CD4-positive, alpha-beta T cell treated with Interleukin-17A for 1 hour (primary cell): Measurements from ENCODE around the gene AATK.
"Not testable (repeated sequence)": the region's sequence is repeated elsewhere in the genome, so short reads cannot be mapped to it uniquely, and the experiment has no call there.

Experiments
- DNase-seq: peaks from one replicate; pipeline ENCODE4 v3.0.0-alpha.2; 2020

AATK gene

DNA sequence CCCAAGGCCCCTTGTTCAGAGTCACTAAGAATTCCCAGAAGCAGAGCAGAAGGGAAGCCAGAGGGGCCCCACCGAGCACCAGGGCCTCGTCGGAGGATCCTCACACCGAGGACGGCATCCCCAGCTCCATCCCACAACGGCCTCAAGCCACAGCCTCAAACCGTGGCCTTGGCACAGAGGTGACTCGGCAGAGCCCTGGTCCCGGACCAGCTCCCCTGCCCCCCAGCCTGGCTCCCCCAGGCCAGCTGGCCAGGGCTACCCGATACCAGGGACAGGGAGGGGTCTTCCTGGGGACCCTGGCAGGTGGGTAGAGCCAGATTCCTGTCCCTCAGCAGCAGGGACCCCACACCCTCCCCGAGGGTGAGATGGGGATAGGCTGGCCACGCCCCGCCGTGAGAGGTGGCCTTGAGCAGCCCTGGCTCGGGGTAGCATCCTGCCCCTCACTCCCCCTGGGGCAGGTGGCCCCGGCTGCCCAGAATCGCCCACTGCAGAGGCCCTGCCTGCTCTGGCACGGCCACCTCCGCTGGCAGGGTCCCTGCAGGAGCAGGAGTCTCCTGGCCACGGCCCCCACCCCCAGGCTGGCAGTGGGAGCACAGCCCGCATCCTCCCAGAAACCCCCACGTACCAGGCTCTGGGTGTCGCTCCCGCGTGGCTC, 6.3 kb downstream of the AATK start:
- DNase-seq, result no peak

DNA sequence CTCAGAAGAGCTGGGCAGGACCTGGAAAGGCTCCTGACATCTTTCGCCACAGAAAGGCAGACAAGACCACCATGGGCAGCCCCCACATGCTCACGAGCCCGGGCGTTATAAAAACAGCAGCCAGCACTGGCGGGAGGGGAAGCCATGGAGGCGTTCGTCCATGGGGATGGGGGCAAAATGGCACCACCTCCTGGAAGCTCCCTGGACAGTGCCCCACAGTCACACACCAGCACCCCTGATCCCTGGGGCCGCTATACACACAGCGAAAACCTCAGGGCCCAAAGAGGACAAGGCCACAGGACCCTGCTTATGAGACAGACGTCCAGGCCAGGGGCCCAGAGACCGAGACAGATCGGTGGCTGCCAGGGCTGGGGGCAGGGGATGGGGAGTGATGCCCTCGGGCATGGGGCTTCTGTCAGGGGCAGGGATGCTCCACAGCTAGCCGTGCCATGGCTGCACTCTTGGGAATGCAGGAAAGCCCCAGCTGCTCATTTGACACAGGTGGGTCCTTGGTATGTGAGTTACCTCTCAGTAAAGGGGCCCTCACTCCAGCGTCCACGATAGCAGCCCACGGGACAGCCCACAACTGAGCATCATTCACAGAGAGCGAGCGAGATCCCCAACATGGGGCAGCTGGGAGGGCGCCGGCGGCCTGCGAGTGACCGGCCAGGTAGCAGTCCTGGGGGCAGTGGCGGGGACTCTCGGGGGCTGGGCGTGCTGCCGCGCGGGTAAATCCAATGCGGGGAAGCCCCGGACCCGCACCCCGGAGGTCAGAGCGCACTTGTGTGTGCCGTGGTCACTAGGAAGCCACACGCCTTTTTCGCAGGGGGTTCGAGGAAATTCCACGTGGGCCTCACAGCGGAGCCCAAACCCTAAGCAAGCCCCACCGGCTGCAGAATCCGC, 7.1 kb downstream of the AATK start:
- DNase-seq, result no peak

GRCh38 chr17:81157848-81158687, 8.0 kb downstream of the AATK start:
- no peak for DNase-seq

DNA sequence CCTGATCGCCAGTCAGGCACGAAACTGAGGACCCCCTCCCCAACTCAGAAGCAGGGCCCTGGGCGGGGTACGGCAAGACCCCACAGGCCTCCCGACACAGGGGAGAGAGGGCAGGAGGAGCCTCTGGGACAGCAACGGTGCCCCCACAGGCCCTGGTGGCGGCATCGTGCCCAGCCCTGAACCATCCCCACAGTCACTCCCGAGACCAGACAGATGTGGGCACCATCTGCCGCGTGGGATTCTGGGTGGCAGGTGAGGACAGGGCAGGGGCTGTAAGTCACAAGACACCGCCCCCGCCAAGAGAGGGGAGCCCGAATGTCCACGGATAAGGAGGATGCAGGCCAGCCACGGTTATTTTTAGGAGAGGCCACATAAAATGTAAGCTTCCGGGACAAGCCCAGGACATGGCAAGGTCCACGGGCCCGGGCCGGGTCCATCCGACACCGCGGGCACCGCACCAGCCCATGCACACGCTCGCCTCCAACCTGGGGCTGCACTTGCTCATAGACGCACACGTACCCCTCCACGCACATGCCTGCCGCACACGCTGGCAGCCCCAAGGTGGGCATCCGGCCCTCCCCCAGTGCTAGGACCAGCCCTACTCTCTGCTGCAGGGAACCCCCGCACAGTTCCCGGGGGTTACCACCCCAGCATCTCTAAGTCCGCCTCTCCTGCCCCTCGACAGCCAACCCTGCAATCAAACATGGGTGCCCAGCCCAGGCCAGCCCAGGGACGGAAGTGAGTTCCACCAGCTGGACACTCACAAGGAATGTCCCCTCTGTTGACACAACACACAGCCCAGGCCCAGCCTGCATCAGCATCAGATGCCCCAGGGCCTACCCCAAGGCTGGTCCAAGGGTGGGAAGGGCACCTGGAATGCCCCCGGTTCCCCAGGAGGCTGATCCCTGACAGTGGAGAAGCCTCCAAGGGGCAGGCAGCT, 8.9 kb downstream of the AATK start:
- DNase-seq, result no peak

GRCh38 chr17:81154961-81155360, 11.1 kb downstream of the AATK start:
- no peak for DNase-seq

DNA sequence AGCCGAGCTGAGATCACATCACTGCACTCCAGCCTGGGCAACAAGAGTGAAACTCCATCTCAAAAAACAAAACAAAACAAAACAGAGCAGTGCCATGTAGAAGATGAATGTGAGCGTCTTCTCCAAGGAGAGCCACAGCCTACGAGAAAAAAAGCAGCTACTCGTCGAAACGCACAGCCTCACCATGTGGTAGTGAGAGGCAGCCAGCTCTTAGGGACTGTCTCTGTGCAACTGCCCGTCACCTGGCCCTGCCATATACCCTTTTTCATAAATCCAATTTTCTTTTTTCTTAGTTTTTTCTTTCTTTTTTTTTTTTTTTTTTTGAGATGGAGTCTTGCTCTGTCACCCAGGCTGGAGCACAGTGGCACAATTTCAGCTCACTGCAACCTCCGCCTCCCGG, 12.0 kb downstream of the AATK start:
- not testable (repeated sequence) for DNase-seq

GRCh38 chr17:81153340-81153803, 12.6 kb downstream of the AATK start:
- DNase-seq, result peak; percentile 46

- DNase-seq, result no peak
Observed at GRCh38 chr17:81152288-81152828, 13.7 kb downstream of the AATK start.

DNA sequence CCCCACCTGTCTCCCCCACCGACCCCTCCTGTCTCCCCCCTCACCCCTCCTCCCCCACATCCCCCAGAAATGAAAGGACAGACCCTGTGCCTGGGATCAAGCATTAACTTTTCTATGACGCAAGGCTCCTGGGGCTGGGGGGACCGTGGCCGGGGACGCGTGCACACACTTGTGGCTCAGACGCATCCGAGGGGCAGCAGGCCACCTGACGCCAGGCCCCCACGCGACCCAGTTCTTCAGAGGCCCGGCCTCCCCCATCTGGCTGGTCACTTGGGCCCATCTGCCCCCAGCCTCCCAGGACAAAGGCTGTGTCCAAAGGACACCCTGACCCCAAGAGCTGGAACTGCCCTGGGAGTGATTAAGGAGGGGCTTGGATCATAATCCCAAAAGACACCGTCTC, 14.7 kb downstream of the AATK start:
- no peak for DNase-seq

DNA sequence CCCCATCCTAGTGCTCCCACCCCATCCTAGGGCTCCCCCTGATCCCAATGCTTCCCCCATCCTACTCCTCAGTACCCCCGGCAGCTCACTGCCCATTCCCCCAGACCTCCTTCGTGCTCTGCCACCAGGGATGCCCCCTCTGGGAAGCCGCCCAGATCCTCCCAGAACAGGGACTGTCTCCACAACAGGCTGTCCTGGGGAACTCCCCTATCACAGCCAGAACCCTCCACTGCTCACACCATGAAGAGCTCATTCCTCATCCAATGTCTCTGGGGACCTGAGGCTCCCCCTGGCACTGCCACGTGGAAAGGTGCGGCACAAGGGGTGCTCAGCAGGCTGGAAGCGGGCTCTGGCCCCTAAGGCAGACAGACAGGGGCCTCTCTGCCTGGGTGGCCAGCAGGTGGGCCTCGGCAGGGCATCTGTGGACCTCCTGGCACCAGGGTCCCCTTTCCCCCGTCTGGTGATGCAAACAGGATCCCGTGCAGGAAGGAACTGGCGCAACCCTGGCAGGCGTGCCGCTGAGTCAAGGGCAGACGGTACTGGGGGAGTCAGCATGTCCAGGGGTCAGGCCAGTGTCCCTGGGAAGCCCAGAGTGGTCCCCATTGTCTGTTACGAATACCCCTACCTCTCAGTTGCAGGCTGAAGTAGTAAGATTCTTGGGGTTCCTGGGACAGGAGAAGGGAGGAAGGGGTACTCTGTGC, 15.5 kb downstream of the AATK start:
- no peak for DNase-seq

DNA sequence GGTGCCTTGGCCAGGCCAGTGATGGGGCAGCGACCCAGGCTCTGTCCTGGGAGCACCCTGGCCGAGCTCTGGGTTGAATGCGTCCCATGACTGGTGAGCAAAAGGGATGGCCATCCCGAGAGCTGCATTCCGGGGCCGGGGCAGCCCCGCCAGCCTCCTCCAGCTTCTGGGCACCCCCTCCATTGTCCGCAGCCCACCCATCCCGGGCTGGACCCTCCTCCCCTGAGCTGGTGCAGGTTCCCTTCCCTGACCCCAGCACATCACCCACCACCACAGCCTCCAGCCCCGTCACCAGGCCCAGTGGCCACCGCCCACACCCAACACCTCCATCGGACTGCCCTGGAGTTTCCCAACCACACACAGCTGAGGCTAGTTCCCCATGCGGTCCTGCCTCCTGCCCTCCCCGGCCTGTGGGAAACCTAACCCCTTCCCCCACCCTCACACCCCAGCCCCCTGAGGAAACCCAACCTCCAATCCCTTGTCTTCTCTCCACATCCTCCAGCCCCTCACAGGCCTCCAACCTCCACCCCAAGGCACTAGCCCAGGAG, 17.0 kb downstream of the AATK start:
- DNase-seq, result no peak

DNA sequence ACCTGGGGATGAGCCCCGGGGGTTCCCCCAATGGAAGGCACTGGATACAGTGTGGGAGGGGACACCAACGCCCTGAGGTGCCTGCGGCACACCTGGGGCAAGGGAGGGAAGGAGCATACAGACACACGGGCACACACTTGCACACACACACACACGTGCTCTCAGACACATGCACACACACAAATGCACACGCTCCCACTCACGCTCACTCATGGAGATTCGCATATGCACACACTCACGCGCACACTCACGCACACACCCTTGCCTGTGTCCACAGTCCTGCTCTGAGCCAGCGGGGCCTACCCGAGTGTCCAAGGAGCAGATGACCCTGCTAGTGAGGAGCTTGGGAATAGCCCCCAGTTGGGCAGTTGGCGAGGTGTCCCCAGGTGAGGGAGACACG, 17.4 kb downstream of the AATK start:
- DNase-seq, result no peak

GRCh38 chr17:81147701-81148100, 18.3 kb downstream of the AATK start:
- DNase-seq, result no peak

GRCh38 chr17:81146208-81146607, 19.8 kb downstream of the AATK start:
- DNase-seq, result not testable (repeated sequence)

- no peak for DNase-seq
Observed at GRCh38 chr17:81144423-81144781, 21.6 kb downstream of the AATK start.

GRCh38 chr17:81143717-81144422, 22.2 kb downstream of the AATK start:
- no peak for DNase-seq

- DNase-seq, result no peak
Observed at GRCh38 chr17:81143200-81143527, 22.9 kb downstream of the AATK start.

DNA sequence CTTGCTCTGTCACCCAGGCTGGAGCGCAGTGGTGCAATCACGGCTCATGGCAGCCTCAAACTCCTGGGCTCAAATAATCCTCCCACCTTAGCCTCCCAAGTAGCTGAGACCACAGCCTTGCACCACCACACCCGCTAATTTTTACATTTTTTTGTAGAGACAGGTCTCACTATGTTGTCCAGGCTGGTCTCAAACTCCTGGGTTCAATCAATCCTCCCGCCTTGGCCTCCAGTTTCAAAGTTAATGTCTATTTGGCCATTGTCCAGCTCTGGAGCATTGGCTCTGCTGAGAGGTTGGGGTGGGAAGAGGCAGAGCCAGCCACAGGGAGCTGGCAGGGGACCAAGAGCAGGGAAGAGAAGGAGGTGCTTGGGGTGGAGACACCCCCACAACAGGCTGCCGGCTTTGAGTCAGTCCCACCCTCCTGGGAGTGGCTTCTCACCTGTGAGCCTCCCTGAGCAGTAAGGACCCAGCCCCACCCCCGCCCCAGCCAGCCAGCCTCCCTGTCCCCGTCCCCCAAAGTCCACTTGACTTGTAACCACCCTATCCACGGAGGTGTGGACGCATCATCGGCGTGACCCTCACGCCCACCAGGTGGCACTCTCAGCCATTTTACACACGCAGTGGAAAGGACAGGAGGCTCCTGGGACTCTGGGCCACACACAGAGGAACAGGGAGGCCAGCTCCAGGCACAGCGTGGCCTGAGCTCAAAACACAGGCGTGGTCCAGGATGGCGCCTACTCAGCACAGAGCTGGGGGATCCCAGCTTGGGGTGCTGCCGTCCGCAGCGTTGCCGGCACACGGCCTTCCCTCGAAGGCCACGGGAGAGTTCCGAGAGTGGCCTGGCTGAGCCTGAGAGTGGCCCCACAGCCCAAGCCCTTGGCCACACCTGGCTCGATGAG, 23.5 kb downstream of the AATK start:
- DNase-seq, result peak; percentile 67

GRCh38 chr17:81140695-81141094, 25.3 kb downstream of the AATK start:
- no peak for DNase-seq
